ENCODE results near the gene BCL11B.

DNA sequence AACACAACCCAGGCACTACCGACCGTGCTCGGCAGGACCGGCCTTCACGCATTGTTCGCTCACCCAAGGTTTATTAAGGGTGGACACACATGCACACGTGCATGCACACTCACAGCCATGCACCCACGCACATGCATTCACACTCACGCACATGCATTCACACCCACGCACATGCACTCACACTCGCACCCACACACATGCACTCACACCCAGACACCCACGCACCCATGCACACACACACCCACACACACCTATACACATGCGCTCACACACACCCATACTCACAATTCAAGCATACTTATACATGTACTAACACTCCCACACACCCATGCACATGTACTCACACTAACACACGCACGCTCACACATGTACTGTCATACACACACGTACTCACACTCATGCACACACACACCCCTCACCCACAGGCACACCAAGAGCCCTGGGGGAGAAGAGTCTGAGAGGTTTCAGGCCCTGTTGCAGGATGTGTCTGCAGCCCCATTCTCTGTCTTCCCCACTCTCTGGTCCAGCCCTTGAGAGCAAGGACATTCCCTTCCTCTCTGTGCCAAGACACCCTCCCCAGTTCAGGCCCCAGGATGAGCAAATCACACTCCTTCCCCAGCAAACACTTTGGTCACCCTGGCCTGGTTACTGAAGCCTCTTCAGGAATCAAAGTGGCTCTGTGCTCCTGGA lies 49.4 kb upstream of the BCL11B start:
- TF ChIP-seq CTCF (conservative IDR thresholded peaks at IDR 0.05; ENCODE audit: low read depth, low read length) (no peak), EZH2 (IDR thresholded peaks at IDR 0.05; ENCODE audit: borderline replicate concordance, low read depth, low read length, poor library complexity, severe bottlenecking) (no peak)

Measured in A673 (cell line).